H9 (cell line): ENCODE measurements around the gene NID1. TPM values are rescaled to one million over a fixed set of nuclear protein-coding genes. Genes with fewer than 3 reads are reported as not detected.

Experiments used
- DNase-seq: peaks from one replicate; pipeline ENCODE4 v3.0.0-alpha.2; 2017
- H2AFZ ChIP-seq: one replicate; pipeline ENCODE4 v1.6.1; 2013; ENCODE audit warnings: mild to moderate bottlenecking, low read length, control low read depth, moderate library complexity
- H2AK5ac ChIP-seq: 2 replicates; pipeline ENCODE4 v1.6.1; 2013; ENCODE audit warnings: low read length, control low read depth, mixed read lengths; ENCODE audit not compliant: insufficient read length
- H2BK120ac ChIP-seq: one replicate; pipeline ENCODE4 v1.6.1; 2013; ENCODE audit warnings: low read depth, mild to moderate bottlenecking, low read length, control low read depth, inconsistent platforms; ENCODE audit not compliant: poor library complexity, severe bottlenecking
- H2BK12ac ChIP-seq: 2 replicates; pipeline ENCODE4 v1.6.1; 2013; ENCODE audit warnings: low read length, control low read depth, mixed read lengths, low read depth; ENCODE audit not compliant: insufficient read length
- H2BK15ac ChIP-seq: 2 replicates; pipeline ENCODE4 v1.6.1; 2013; ENCODE audit warnings: low read depth, low read length, control low read depth
- H2BK20ac ChIP-seq: one replicate; pipeline ENCODE4 v1.6.1; 2013; ENCODE audit warnings: low read depth, mild to moderate bottlenecking, low read length, control low read depth, inconsistent platforms; ENCODE audit not compliant: poor library complexity, severe bottlenecking
- H2BK5ac ChIP-seq: 2 replicates; pipeline ENCODE4 v1.6.1; 2013; ENCODE audit warnings: low read length, control low read depth, mixed read lengths; ENCODE audit not compliant: insufficient read length
- H3K14ac ChIP-seq: 2 replicates; pipeline ENCODE4 v1.6.1; 2013; ENCODE audit warnings: low read length, control low read depth; ENCODE audit not compliant: insufficient read depth
- H3K18ac ChIP-seq: 2 replicates; pipeline ENCODE4 v1.6.1; 2013; ENCODE audit warnings: low read depth, mild to moderate bottlenecking, mixed read lengths, low read length, control low read depth; ENCODE audit not compliant: insufficient read length
- H3K23ac ChIP-seq: 2 replicates; pipeline ENCODE4 v1.6.1; 2013; ENCODE audit warnings: low read length, control low read depth, mixed read lengths, low read depth; ENCODE audit not compliant: insufficient read length
- H3K23me2 ChIP-seq: 2 replicates; pipeline ENCODE4 v1.6.1; 2013; ENCODE audit warnings: low read depth, mild to moderate bottlenecking, mixed read lengths, low read length, control low read depth; ENCODE audit not compliant: insufficient read length, poor library complexity, severe bottlenecking
- H3K27ac ChIP-seq: 2 replicates; pipeline ENCODE4 v1.5.1; 2013; ENCODE audit warnings: low read length, control low read depth, mixed read lengths, low read depth; ENCODE audit not compliant: insufficient read length
- H3K27me3 ChIP-seq: 2 replicates; pipeline ENCODE4 v1.6.1; 2013; ENCODE audit warnings: low read length, control low read depth, inconsistent platforms; ENCODE audit not compliant: insufficient read depth
- H3K4ac ChIP-seq: 2 replicates; pipeline ENCODE4 v1.6.1; 2013; ENCODE audit warnings: low read depth, mild to moderate bottlenecking, control low read depth, inconsistent platforms, low read length, moderate library complexity
- H3K4me1 ChIP-seq: 2 replicates; pipeline ENCODE4 v1.6.1; 2013; ENCODE audit warnings: low read length, control low read depth, inconsistent platforms; ENCODE audit not compliant: insufficient read depth
- H3K4me2 ChIP-seq: 2 replicates; pipeline ENCODE4 v1.6.1; 2013; ENCODE audit warnings: low read length, control low read depth, mixed read lengths; ENCODE audit not compliant: insufficient read length, insufficient read depth
- H3K56ac ChIP-seq: 2 replicates; pipeline ENCODE4 v1.6.1; 2013; ENCODE audit warnings: low read depth, mild to moderate bottlenecking, mixed read lengths, low read length, control low read depth; ENCODE audit not compliant: insufficient read length
- H3K79me1 ChIP-seq: 2 replicates; pipeline ENCODE4 v1.6.1; 2013; ENCODE audit warnings: low read depth, mild to moderate bottlenecking, moderate library complexity, low read length, control low read depth, inconsistent platforms; ENCODE audit not compliant: insufficient read depth, poor library complexity, severe bottlenecking
- H3K79me2 ChIP-seq: 2 replicates; pipeline ENCODE4 v1.6.1; 2013; ENCODE audit warnings: low read length, control low read depth, inconsistent platforms; ENCODE audit not compliant: insufficient read depth
- H3K9ac ChIP-seq: 2 replicates; pipeline ENCODE4 v1.6.1; 2013; ENCODE audit warnings: low read length, control low read depth, mixed read lengths; ENCODE audit not compliant: insufficient read length; ENCODE audit errors: extremely low read depth
- H3K9me3 ChIP-seq: one replicate; pipeline ENCODE4 v1.6.1; 2013; ENCODE audit warnings: low read depth, low read length, inconsistent platforms; ENCODE audit not compliant: control insufficient read depth
- H3T11ph ChIP-seq: one replicate; pipeline ENCODE4 v1.6.1; 2013; ENCODE audit warnings: mild to moderate bottlenecking, low read length, control low read depth, inconsistent platforms
- H4K20me1 ChIP-seq: one replicate; pipeline ENCODE4 v1.6.1; 2013; ENCODE audit not compliant: control insufficient read depth, insufficient read length, insufficient read depth
- H4K5ac ChIP-seq: 2 replicates; pipeline ENCODE4 v1.6.1; 2013; ENCODE audit warnings: low read depth, mild to moderate bottlenecking, mixed read lengths, low read length, control low read depth; ENCODE audit not compliant: insufficient read length
- H4K8ac ChIP-seq: replicated peaks from 2 replicates; pipeline ENCODE4 v1.6.1; 2013; ENCODE audit warnings: low read length, control low read depth, mixed read lengths, low read depth; ENCODE audit not compliant: insufficient read length
- H4K91ac ChIP-seq: 2 replicates; pipeline ENCODE4 v1.6.1; 2013; ENCODE audit warnings: low read depth, mild to moderate bottlenecking, moderate library complexity, mixed read lengths, low read length, control low read depth; ENCODE audit not compliant: insufficient read length
- H3K27ac Mint-ChIP-seq, 3 experiments: 2 replicates in 2 of 3; 3 replicates in 1 of 3; pipeline ENCODE4 v1.8.0; 2020 to 2021; ENCODE audit warnings: mixed read lengths in 3 of 3, mild to moderate bottlenecking in 1 of 3, moderate library complexity in 1 of 3
- H3K27me3 Mint-ChIP-seq: 2 replicates; pipeline ENCODE4 v1.8.0; 2021; ENCODE audit warnings: low read depth, mild to moderate bottlenecking, moderate library complexity, mixed read lengths
- H3K36me3 Mint-ChIP-seq, 3 experiments: 2 replicates in 2 of 3; 3 replicates in 1 of 3; pipeline ENCODE4 v1.8.0; 2020 to 2021; ENCODE audit warnings: low read depth in 3 of 3, mixed read lengths in 3 of 3; ENCODE audit not compliant: insufficient read depth in 1 of 3
- H3K4me1 Mint-ChIP-seq, 2 experiments: 2 replicates each; pipeline ENCODE4 v1.8.0; 2020; ENCODE audit warnings: mixed read lengths in 2 of 2
- H3K4me3 Mint-ChIP-seq, 2 experiments: 2 replicates in 1 of 2; 3 replicates in 1 of 2; pipeline ENCODE4 v1.8.0; 2020 to 2021; ENCODE audit warnings: mild to moderate bottlenecking in 2 of 2, mixed read lengths in 2 of 2, moderate library complexity in 1 of 2
- H3K9me3 Mint-ChIP-seq, 2 experiments: 2 replicates in 1 of 2; 3 replicates in 1 of 2; pipeline ENCODE4 v1.8.0; 2020; ENCODE audit warnings: mild to moderate bottlenecking in 2 of 2, mixed read lengths in 2 of 2, moderate library complexity in 1 of 2
- CTCF ChIP-seq: fragments of 200-600 bp; sonication (generic); conservative IDR thresholded peaks from 3 replicates; pipeline ENCODE4 v1.8.0; 2021; ENCODE audit warnings: antibody characterized with exemption, mild to moderate bottlenecking
- WGBS: extraction: QIAGEN DNeasy Blood & Tissue Kit; methylation state at CpG from one replicate; pipeline ENCODE4 v1.1.7; 2013; ENCODE audit warnings: missing lambda C conversion rate, low lambda C conversion rate, mixed read lengths; ENCODE audit not compliant: insufficient read length; ENCODE audit errors: extremely low coverage; 5-methylcytosine and 5-hydroxymethylcytosine counted together
- total RNA-seq: library from RNA; stranded (reverse); gene quantifications from 2 replicates; pipeline ENCODE4 v1.2.1, GENCODE V29; 2021

NID1 gene
- total RNA-seq, 1 experiment from 2014 or later, result 28.5 TPM

GRCh38 chr1:235947989-235948388 lies 116.9 kb downstream of the NID1 start:
- Histone ChIP-seq H2AFZ (no peak overlapping the region), H3K79me1 (no peaks in the 10 kb centered on the region), H4K91ac (no peak overlapping the region), H3K4me2 (no peak overlapping the region), H2BK20ac (no peak overlapping the region), H3K14ac (no peak overlapping the region), H2AK5ac (no peak overlapping the region), H3K18ac (no peak overlapping the region), H2BK15ac (no peak overlapping the region), H4K20me1 (no peaks in the 10 kb centered on the region), H3K23me2 (no peaks in the 10 kb centered on the region), H3K27me3 (no peaks in the 10 kb centered on the region), H3K9me3 (no peaks in the 10 kb centered on the region), H2BK120ac (no peak overlapping the region), H3K4ac (no peak overlapping the region), H3K79me2 (no peaks in the 10 kb centered on the region), H3K56ac (no peak overlapping the region), H3K23ac (no peak overlapping the region), H2BK12ac (no peak overlapping the region), H3K4me1 (no peaks in the 10 kb centered on the region), H4K5ac (no peak overlapping the region), H3K27ac (no peak overlapping the region), H4K8ac (no peak overlapping the region), H3T11ph (no peak overlapping the region), H2BK5ac (no peak overlapping the region), H3K9ac (no peak overlapping the region)
- WGBS, result no CpG with 5 or more reads among the region's 7 CpGs
- Mint-ChIP-seq H3K9me3 (no peaks in the 10 kb centered on the region; a peak in 1 of 5 replicates), H3K36me3 (no peaks in the 10 kb centered on the region), H3K4me1 (0 out of 4 replicates have a peak, but pooled peaks cover 0 to 3% of the 10 kb centered on the region in 2 experiments), H3K27ac (no peak overlapping the region), H3K4me3 (no peak overlapping the region), H3K27me3 (peaks cover 2% of the 10 kb centered on the region; the same call in 1 of the 2 replicates)
- TF ChIP-seq CTCF, result no peak
- no peak for DNase-seq
